Neural progenitor cell (in vitro differentiated cells): Measurements from ENCODE around the gene SLC25A26. TPM values are rescaled to one million over a fixed set of nuclear protein-coding genes. Genes with fewer than 3 reads are reported as not detected.

Experiments
- DNase-seq: peaks from one replicate; pipeline ENCODE4 v3.0.0-alpha.2; 2016; ENCODE audit warnings: low spot score
- H2AFZ ChIP-seq: fragments of 200-600 bp; sonication (generic); replicated peaks from 2 replicates; pipeline ENCODE4 v1.6.1; 2016; ENCODE audit warnings: antibody characterized with exemption
- H3F3A ChIP-seq: fragments of 200-600 bp; sonication (generic); 2 replicates; pipeline ENCODE4 v1.6.1; 2016; ENCODE audit warnings: antibody characterized with exemption, low read depth
- H3K27ac ChIP-seq: fragments of 200-600 bp; sonication (generic); 2 replicates; pipeline ENCODE4 v1.5.1; 2016; ENCODE audit warnings: mild to moderate bottlenecking
- H3K27me3 ChIP-seq: fragments of 200-600 bp; sonication (generic); 2 replicates; pipeline ENCODE4 v1.6.1; 2016; ENCODE audit warnings: mild to moderate bottlenecking, moderate library complexity
- H3K36me3 ChIP-seq: fragments of 200-600 bp; sonication (generic); 2 replicates; pipeline ENCODE4 v1.5.1; 2016
- H3K4me1 ChIP-seq: fragments of 200-600 bp; sonication (generic); 2 replicates; pipeline ENCODE4 v1.6.1; 2016; ENCODE audit warnings: mixed run types
- H3K4me2 ChIP-seq: fragments of 200-600 bp; sonication (generic); 2 replicates; pipeline ENCODE4 v1.6.1; 2016
- H3K4me3 ChIP-seq: fragments of 200-600 bp; sonication (generic); 2 replicates; pipeline ENCODE4 v1.5.1; 2016
- H3K79me2 ChIP-seq: fragments of 200-600 bp; sonication (generic); 2 replicates; pipeline ENCODE4 v1.6.1; 2016; ENCODE audit warnings: low read depth
- H3K9ac ChIP-seq: fragments of 200-600 bp; sonication (generic); 2 replicates; pipeline ENCODE4 v1.6.1; 2016
- H3K9me3 ChIP-seq: fragments of 200-600 bp; sonication (generic); 2 replicates; pipeline ENCODE4 v1.5.1; 2016; ENCODE audit warnings: low read depth
- H4K20me1 ChIP-seq: fragments of 200-600 bp; sonication (generic); 2 replicates; pipeline ENCODE4 v1.6.1; 2016; ENCODE audit warnings: low read depth
- H3K27ac Mint-ChIP-seq: 3 replicates; pipeline ENCODE4 v1.8.0; 2021; ENCODE audit warnings: mixed read lengths
- H3K27me3 Mint-ChIP-seq: 2 replicates; pipeline ENCODE4 v1.8.0; 2022; ENCODE audit warnings: low read depth, mild to moderate bottlenecking, inconsistent platforms, moderate library complexity, mixed read lengths; ENCODE audit not compliant: insufficient read depth
- H3K36me3 Mint-ChIP-seq: 3 replicates; pipeline ENCODE4 v1.8.0; 2021; ENCODE audit warnings: mixed read lengths
- H3K4me1 Mint-ChIP-seq: 3 replicates; pipeline ENCODE4 v1.8.0; 2021; ENCODE audit warnings: mixed read lengths
- H3K4me3 Mint-ChIP-seq: 3 replicates; pipeline ENCODE4 v1.8.0; 2021; ENCODE audit warnings: mild to moderate bottlenecking, moderate library complexity, mixed read lengths
- H3K9me3 Mint-ChIP-seq: 3 replicates; pipeline ENCODE4 v1.8.0; 2020; ENCODE audit warnings: mixed read lengths
- CTCF ChIP-seq: fragments of 200-600 bp; sonication (generic); IDR thresholded peaks from 2 replicates; pipeline ENCODE4 v1.5.1; 2017; ENCODE audit warnings: antibody characterized with exemption, mild to moderate bottlenecking
- EZH2 ChIP-seq: fragments of 200-600 bp; sonication (generic); IDR thresholded peaks from 2 replicates; pipeline ENCODE4 v1.6.1; 2017; ENCODE audit warnings: antibody characterized with exemption, mild to moderate bottlenecking, moderate library complexity
- EZH2phosphoT487 ChIP-seq: fragments of 200-600 bp; sonication (generic); IDR thresholded peaks from 2 replicates; pipeline ENCODE4 v1.6.1; 2017; ENCODE audit warnings: antibody characterized with exemption
- total RNA-seq: library from RNA; depleted of rRNA; stranded (reverse); fragments of >200 nt; gene quantifications from 2 replicates; pipeline ENCODE4 v1.2.3, GENCODE V29; 2015; ENCODE audit warnings: low replicate concordance

The SLC25A26 gene
- total RNA-seq, 1 donor from 2014 or later, result 17.0 TPM

- Histone ChIP-seq H3K4me2 (no peak overlapping the region), H3K27me3 (no peaks in the 10 kb centered on the region), H3K9me3 (no peaks in the 10 kb centered on the region), H3K4me3 (no peak overlapping the region), H3K4me1 (no peaks in the 10 kb centered on the region), H3K36me3 (peaks cover 33% of the 10 kb centered on the region), H3K9ac (no peak overlapping the region), H3K79me2 (peaks cover 31% of the 10 kb centered on the region), H4K20me1 (peaks cover 79% of the 10 kb centered on the region), H3K27ac (peak overlapping the region; percentile 46), H3F3A (peaks cover 64% of the 10 kb centered on the region), H2AFZ (no peak overlapping the region)
- H3K9me3 Mint-ChIP-seq, result peaks cover 5% of the 10 kb centered on the region
- peak overlapping the region; percentile 57 for H3K27ac Mint-ChIP-seq
- H3K4me3 Mint-ChIP-seq, result no peak overlapping the region
- H3K36me3 Mint-ChIP-seq, result peaks cover 66% of the 10 kb centered on the region
- H3K4me1 Mint-ChIP-seq, result peaks cover 12% of the 10 kb centered on the region
- no peak for DNase-seq
- H3K27me3 Mint-ChIP-seq, result peaks cover 6% of the 10 kb centered on the region
- TF ChIP-seq EZH2 (no peak), EZH2phosphoT487 (no peak), CTCF (no peak)
Measured at GRCh38 chr3:66382142-66382541, 161.3 kb downstream of the SLC25A26 start.

GRCh38 chr3:66383023-66383422 is 162.2 kb downstream of the SLC25A26 start:
- Histone ChIP-seq H3K4me3 (no peak overlapping the region), H3K4me1 (no peaks in the 10 kb centered on the region), H2AFZ (no peak overlapping the region), H3K9ac (no peak overlapping the region), H3K27me3 (no peaks in the 10 kb centered on the region), H3K27ac (no peak overlapping the region), H3F3A (peaks cover 55% of the 10 kb centered on the region), H4K20me1 (peaks cover 77% of the 10 kb centered on the region), H3K9me3 (no peaks in the 10 kb centered on the region), H3K36me3 (peaks cover 33% of the 10 kb centered on the region), H3K4me2 (no peak overlapping the region), H3K79me2 (peaks cover 40% of the 10 kb centered on the region)
- Mint-ChIP-seq H3K4me1 (peaks cover 6% of the 10 kb centered on the region), H3K4me3 (no peak overlapping the region), H3K27ac (no peak overlapping the region), H3K36me3 (peaks cover 68% of the 10 kb centered on the region), H3K27me3 (peaks cover 6% of the 10 kb centered on the region), H3K9me3 (peaks cover 6% of the 10 kb centered on the region)
- TF ChIP-seq CTCF, result no peak
- no peak for TF ChIP-seq EZH2phosphoT487
- TF ChIP-seq EZH2, result no peak
- DNase-seq, result no peak

- no peaks in the 10 kb centered on the region for H3K4me1 Mint-ChIP-seq
- peaks cover 51% of the 10 kb centered on the region for H3K79me2 ChIP-seq
- H3K27me3 ChIP-seq, result no peaks in the 10 kb centered on the region
- no peak for DNase-seq
- TF ChIP-seq CTCF (no peak), EZH2 (no peak), EZH2phosphoT487 (no peak)
- H2AFZ ChIP-seq, result no peak overlapping the region
- peaks cover 76% of the 10 kb centered on the region for H4K20me1 ChIP-seq
- H3K27me3 Mint-ChIP-seq, result peaks cover 6% of the 10 kb centered on the region
- no peaks in the 10 kb centered on the region for H3K4me1 ChIP-seq
- H3K36me3 ChIP-seq, result peaks cover 38% of the 10 kb centered on the region
- peaks cover 53% of the 10 kb centered on the region for H3F3A ChIP-seq
- no peak overlapping the region for H3K4me3 Mint-ChIP-seq
- H3K9ac ChIP-seq, result no peak overlapping the region
- no peak overlapping the region for H3K27ac ChIP-seq
- peaks cover 8% of the 10 kb centered on the region for H3K9me3 Mint-ChIP-seq
- no peak overlapping the region for H3K27ac Mint-ChIP-seq
- no peak overlapping the region for H3K4me2 ChIP-seq
- H3K36me3 Mint-ChIP-seq, result peaks cover 74% of the 10 kb centered on the region
- H3K4me3 ChIP-seq, result no peak overlapping the region
- H3K9me3 ChIP-seq, result no peaks in the 10 kb centered on the region
Measured at GRCh38 chr3:66383998-66384745, 163.4 kb downstream of the SLC25A26 start.
